RWPE2 (cell line): ENCODE measurements around the gene C1orf174.

ENCODE experiments used
- ATAC-seq: fragments of 200-7000 bp; cut with Tn5 transposase; 3 replicates; pipeline ENCODE4 v1.9.1; 2021; ENCODE audit warnings: low read depth
- DNase-seq: peaks from one replicate; pipeline ENCODE4 v3.0.0-alpha.2; 2020; ENCODE audit warnings: low spot score
- H3K27ac ChIP-seq: fragments of 450-650 bp; 2 replicates; pipeline ENCODE4 v1.5.1; 2017; ENCODE audit warnings: mild to moderate bottlenecking; ENCODE audit not compliant: poor library complexity, severe bottlenecking
- H3K27me3 ChIP-seq: fragments of 250-450 bp; sonication (Bioruptor Pico); 2 replicates; pipeline ENCODE4 v1.5.1; 2021; ENCODE audit warnings: mild to moderate bottlenecking, moderate library complexity; ENCODE audit not compliant: insufficient read depth, poor library complexity, severe bottlenecking
- H3K36me3 ChIP-seq: fragments of 250-450 bp; sonication (Bioruptor Pico); 2 replicates; pipeline ENCODE4 v1.5.1; 2020; ENCODE audit warnings: low read depth, mild to moderate bottlenecking, moderate library complexity
- H3K4me1 ChIP-seq: fragments of 250-450 bp; sonication (Bioruptor Pico); 2 replicates; pipeline ENCODE4 v1.5.1; 2021; ENCODE audit warnings: mild to moderate bottlenecking, moderate library complexity; ENCODE audit not compliant: insufficient read depth, poor library complexity, severe bottlenecking
- H3K4me3 ChIP-seq: fragments of 250-450 bp; sonication (Bioruptor Pico); 2 replicates; pipeline ENCODE4 v1.5.1; 2021; ENCODE audit warnings: mild to moderate bottlenecking, moderate library complexity; ENCODE audit not compliant: severe bottlenecking
- H3K9me3 ChIP-seq: fragments of 250-450 bp; sonication (Bioruptor Pico); 2 replicates; pipeline ENCODE4 v1.5.1; 2021; ENCODE audit warnings: mild to moderate bottlenecking, moderate library complexity; ENCODE audit not compliant: severe bottlenecking
- CTCF ChIP-seq: fragments of 450-650 bp; IDR thresholded peaks from one replicate; pipeline ENCODE4 v1.5.1; 2017; ENCODE audit warnings: mild to moderate bottlenecking, moderate library complexity; ENCODE audit not compliant: poor library complexity, severe bottlenecking

Gene C1orf174

GRCh38 chr1:3900969-3901529, 977 bp upstream of the C1orf174 start:
- Histone ChIP-seq H3K4me3 (peak overlapping the region; percentile 64), H3K36me3 (0 out of 2 replicates have a peak, but pooled peaks cover 11% of the 10 kb centered on the region), H3K4me1 (no peaks in the 10 kb centered on the region), H3K27ac (peak overlapping the region; percentile 80), H3K9me3 (peaks cover 15% of the 10 kb centered on the region), H3K27me3 (no peaks in the 10 kb centered on the region)
- DNase-seq (peak; percentile 95), ATAC-seq (peak; percentile 69)
- TF ChIP-seq CTCF: no peak

- no peak for ATAC-seq
- TF ChIP-seq CTCF: no peak
- DNase-seq: no peak
These were observed 320 bp downstream of the C1orf174 start for GRCh38 chr1:3899754-3900149.

GRCh38 chr1:3898994-3899753, 898 bp downstream of the C1orf174 start:
- H3K4me3 ChIP-seq: peak overlapping the region; percentile 64
- H3K9me3 ChIP-seq: peaks cover 15% of the 10 kb centered on the region
- H3K27ac ChIP-seq: peak overlapping the region; percentile 80
- DNase-seq: no peak
- H3K4me1 ChIP-seq: no peaks in the 10 kb centered on the region
- 0 out of 2 replicates have a peak, but pooled peaks cover 11% of the 10 kb centered on the region for H3K36me3 ChIP-seq
- no peak for ATAC-seq
- no peak for TF ChIP-seq CTCF
- no peaks in the 10 kb centered on the region for H3K27me3 ChIP-seq

More at GRCh38 chr1:3899754-3900149, 320 bp downstream of the C1orf174 start:
- peak overlapping the region; percentile 80 for H3K27ac ChIP-seq
- H3K36me3 ChIP-seq: 0 out of 2 replicates have a peak, but pooled peaks cover 11% of the 10 kb centered on the region
- no peaks in the 10 kb centered on the region for H3K4me1 ChIP-seq
- peak overlapping the region; percentile 64 for H3K4me3 ChIP-seq
- no peaks in the 10 kb centered on the region for H3K27me3 ChIP-seq
- H3K9me3 ChIP-seq: peaks cover 15% of the 10 kb centered on the region

GRCh38 chr1:3898475-3898735, 1.7 kb downstream of the C1orf174 start:
- H3K4me1 ChIP-seq: no peaks in the 10 kb centered on the region
- no peak overlapping the region for H3K27ac ChIP-seq
- DNase-seq: no peak
- ATAC-seq: no peak
- no peaks in the 10 kb centered on the region for H3K27me3 ChIP-seq
- H3K9me3 ChIP-seq: peaks cover 15% of the 10 kb centered on the region
- no peak overlapping the region for H3K4me3 ChIP-seq
- TF ChIP-seq CTCF: no peak
- 0 out of 2 replicates have a peak, but pooled peaks cover 11% of the 10 kb centered on the region for H3K36me3 ChIP-seq
